HT1080 (cell line): ENCODE measurements around the gene SAP30L. TPM values are rescaled to one million over a fixed set of nuclear protein-coding genes. Genes with fewer than 3 reads are reported as not detected.

Experiments used
- DNase-seq: peaks from one replicate; pipeline ENCODE4 v3.0.0-alpha.2; 2015; ENCODE audit warnings: low read depth
- polyA plus RNA-seq, 2 experiments: library from polyadenylated mRNA; depleted of rRNA; stranded (reverse); fragments of >200 nt; gene quantifications; 2 replicates each; pipeline ENCODE4 v1.2.3, GENCODE V29; 2015
- total RNA-seq: library from RNA; depleted of rRNA; stranded (reverse); fragments of >200 nt; shearing (Covaris generic); gene quantifications from 2 replicates; pipeline ENCODE4 v1.2.3, GENCODE V29; 2014; rRNA removed

Gene SAP30L
- total RNA-seq = 40.4 and 49.5 TPM in 2 replicates
- polyA plus RNA-seq (2015; cell fraction: cytosol; rRNA removed) = 10.4 and 12.1 TPM in 2 replicates
- 22.1 and 22.9 TPM in 2 replicates for polyA plus RNA-seq (2015; cell fraction: nucleus; rRNA removed)

DNA sequence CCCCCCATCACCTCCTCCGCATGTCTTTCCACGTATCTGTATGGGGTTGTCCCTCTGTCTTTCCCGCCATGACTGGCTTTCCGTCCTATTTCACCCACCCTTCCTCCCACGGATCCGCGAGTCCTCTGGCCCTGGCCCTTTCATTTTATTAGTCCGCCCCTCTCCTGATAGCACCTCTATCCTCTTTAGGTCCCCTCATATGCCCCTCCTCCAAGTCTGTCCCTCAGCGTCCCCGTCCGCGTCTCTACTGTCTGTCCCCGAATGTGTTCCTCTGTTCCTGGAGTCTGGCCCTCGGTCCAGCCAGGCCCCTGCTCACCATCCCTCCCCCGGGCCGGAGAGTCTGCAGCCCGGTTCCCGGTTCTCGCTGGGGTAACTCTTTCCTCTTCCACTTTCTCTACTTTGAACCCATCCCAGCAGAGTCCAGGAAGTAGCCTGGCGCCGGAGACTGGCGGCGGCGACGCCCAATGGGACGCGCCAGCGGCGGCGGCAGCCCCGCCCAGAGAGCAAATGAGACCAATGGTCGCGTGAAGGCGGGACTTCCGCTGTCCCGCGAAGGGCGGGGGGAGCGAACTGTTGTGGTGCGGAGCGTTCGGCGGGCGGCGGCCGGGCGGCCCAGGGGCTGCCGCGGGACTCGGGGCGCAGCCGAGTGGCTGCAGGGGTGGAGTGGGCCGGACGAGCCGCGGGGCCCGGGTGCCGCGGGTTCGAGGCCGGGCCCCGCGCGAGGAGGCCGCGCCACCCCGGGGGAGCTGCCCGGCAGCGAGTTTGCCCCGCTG, at the start of gene SAP30L:
TSS of gene SAP30L (plus strand) at position 576 of the 773 bp plus-strand sequence. CDS start 608 bp downstream, outside the sequence.
- DNase-seq = peak; percentile 97

GRCh38 chr5:154396128-154396527, 49.7 kb upstream of the SAP30L start:
- DNase-seq = no peak

DNA sequence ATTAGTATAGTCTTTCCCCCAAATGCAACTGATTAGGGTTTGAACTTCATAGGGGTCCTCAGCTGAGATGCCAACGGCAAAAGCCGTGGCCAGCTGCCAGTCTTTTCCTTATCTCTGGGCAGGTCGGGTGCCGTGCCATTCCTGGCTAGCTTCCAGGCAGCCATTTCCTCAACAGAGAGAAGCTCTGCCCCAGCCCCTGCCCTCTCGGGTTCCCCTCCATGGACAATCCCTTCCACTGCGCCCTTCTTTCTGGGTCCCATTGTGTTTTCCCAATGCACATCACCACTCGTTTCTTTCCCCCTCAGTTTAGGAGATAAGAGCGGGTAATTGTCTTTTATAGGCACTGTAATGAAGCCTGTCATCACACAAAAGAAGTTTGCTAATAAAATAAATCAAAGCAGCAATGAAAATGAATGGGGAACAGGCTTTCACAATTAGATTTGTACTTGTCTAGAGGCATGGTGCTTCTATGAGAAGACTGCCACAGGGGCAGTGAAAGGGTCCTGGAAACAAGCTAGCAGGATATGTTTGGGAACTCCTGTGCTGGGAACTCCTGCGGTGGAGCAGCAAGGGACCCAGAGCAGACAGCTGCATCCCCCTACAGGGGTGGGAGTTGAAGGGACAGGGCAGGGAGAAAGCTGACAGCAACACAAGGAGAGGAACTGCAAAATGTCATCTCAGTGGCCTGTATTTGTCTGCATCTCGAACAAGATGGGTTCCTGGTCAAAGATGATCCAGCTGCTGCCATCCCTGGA, 48.0 kb upstream of the SAP30L start:
- DNase-seq = no peak

- DNase-seq = no peak
These were observed 45.1 kb upstream of the SAP30L start for GRCh38 chr5:154400678-154401077.

DNA sequence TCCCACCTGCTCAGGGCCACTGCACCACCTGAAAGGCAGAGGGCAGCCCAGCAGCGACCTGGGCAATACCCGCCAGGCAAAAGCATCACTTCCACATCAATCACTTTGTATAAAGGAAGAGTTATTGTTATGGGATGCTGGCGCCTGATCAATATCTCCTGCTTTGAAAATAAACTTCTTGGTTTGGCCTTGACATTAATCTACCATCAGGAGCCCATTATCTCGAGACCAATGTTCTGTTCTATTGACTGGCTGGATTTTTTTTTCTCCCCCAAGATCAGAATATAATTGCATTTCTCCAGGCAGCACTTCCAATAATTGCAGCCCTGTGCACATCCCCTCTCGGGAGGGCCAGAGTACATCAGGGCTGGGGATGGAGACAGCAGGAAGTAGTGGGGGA, 44.4 kb upstream of the SAP30L start:
- no peak for DNase-seq

- DNase-seq = no peak
These were observed 43.9 kb upstream of the SAP30L start for GRCh38 chr5:154401931-154402330.

- DNase-seq = no peak
These were observed 43.2 kb upstream of the SAP30L start for GRCh38 chr5:154402611-154403010.

GRCh38 chr5:154403234-154403633, 42.6 kb upstream of the SAP30L start:
- DNase-seq = peak; percentile 10

DNA sequence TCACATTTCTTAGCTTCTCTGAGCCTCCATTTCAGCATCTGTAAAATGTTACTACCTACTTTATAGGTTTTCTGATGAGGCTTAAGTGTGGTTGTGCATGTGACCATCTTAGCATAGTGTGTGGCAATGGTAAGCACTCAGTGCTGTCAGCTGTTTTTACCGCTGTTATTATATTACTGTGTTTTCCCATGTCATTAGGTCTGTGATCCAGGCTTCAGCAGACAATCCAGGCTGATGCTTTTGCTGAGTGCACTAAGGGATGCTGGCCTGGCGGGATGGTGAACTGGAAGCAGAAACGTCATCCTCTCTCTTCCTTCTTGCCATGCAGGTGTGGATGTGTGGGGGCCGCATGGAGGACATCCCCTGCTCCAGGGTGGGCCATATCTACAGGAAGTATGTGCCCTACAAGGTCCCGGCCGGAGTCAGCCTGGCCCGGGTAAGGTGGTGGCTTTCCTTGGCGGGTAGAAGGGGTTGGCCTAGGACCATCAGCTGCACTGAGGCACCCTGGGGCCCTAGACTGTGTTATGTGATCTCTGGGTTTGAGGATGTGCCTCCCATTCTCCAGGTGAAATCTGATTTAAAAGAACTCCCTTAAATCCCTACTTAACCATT, 41.9 kb upstream of the SAP30L start:
- DNase-seq = no peak

DNA sequence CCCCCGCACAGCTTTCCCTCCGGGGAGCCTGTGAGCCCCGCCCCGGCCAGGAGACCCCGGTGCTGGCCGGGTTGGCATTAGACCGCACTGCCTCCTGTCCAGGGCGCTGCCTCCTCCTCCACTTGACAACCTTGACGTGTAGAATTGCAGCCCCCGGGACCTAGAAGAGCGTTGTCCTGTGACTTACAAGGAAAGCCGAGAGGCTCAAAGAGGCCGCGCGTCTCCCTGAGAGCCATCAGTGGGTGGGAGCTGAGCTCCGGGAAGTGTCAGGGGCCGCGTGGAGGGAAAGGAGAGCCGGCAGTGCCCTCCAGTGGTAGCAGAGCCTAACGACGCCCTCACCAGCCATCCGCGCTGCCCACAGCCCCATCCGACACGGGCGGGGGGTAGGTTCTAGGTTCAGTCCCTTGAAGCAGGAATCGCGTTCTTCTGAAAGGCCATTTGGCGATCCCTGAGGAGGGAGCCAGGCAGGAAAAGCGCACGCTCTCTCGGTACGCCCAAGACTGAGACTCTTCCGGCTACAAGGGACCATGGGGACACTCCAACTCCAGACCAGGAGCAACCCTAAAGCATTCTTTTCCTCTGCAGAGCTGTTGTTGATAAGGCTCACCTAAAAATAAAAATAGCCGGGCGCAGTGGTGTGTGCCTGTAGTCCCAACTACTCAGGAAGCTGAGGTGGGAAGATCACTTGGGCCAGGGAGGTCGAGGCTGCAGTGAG, 40.6 kb upstream of the SAP30L start:
- peak; percentile 74 for DNase-seq

DNA sequence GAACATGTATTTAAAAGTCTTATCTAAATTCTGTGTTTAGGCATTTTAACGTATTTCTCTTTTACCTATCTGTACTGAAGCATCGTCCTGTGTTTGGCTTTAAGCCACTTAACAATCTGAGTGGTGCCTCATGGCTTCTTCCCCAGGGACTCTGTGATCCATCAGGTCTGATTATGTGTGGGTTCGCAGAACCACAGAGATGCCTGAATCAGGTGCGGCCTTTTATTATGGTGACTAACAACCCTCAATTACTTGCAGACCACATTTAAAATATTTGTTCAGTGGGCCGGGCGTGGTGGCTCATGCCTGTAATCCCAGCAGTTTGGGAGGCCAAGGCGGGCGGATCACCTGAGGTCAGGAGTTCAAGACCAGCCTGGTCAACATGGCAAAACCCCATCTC, 39.6 kb upstream of the SAP30L start:
- peak; percentile 27 for DNase-seq

DNA sequence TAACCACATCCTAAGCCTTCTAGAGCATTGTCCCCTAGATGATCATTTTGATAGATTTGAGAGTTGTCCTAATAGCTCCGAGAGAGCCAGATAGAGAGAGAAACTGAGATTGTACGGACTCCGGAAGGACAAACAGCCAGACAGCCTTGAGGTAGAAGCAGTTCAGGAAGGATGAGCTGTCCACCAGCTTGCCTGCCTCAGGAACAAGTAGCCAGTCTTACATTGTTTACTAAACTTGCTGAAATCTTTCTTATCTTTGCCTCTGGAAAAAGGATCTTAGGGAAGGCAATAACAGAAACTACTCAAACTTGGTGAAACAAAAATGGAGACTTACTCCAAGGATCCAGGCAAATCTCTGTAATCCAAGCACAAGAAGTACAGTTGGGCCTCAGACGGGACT, 39.0 kb upstream of the SAP30L start:
- no peak for DNase-seq

GRCh38 chr5:154408811-154409210, 37.0 kb upstream of the SAP30L start:
- no peak for DNase-seq

DNA sequence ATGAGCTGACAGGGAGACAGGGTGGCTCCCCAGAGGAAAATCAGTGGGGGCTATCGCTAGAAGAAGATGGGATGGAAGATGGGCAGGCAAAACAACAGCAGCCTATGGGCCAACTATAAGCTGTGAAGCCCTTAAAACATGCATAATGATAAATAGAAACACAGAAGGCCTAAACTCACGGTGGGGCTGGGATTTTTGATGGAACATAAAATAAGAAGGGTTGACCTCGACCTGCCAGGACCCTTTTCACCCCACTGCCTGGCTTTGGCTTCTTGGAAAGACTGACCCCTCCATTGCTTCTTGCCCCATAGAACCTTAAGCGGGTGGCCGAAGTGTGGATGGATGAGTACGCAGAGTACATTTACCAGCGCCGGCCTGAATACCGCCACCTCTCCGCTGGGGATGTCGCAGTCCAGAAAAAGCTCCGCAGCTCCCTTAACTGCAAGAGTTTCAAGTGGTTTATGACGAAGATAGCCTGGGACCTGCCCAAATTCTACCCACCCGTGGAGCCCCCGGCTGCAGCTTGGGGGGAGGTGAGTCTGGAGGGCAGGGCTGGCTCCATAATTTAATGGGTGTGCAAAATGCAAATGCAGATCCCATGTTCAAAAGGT, 36.5 kb upstream of the SAP30L start:
- DNase-seq = no peak

GRCh38 chr5:154410008-154410407, 35.8 kb upstream of the SAP30L start:
- no peak for DNase-seq

DNA sequence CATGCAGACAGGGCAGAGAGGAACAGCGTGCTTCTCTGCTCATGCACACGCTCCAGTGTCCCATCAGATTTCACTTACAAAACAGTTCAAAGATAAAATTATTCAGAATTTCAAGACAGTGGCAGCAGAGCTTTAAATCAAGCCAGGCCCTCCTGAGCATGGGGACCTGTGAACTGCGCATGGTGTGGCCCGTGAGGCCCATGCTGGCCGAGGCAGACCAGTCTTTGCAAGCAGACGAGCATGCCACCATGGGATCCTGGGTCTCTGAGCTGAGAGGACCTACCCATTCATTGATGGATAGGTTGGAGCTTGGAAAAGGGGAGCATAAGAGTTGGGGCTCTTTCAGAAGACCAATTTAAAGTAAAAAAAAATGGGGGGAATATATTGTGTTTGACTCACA, 35.0 kb upstream of the SAP30L start:
- no peak for DNase-seq

DNA sequence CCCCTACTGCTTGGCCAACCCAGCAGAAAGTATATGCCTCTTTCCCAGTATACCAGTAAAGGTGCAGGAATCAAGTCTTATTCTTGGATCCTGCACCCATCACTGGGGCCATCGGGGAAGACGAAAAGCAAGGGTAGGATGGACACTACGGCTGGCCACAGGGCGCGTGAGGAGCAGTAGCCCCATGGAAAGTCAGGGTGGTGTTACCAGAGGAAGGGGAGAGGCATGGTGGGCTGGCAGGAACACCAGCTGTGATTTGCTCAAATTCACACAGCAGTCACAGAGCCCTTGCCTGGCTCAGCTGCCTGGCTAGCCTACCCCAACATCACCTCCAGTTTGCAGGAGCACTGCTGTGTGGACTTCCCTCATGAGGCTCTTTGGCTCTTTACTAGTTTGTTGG, 34.5 kb upstream of the SAP30L start:
- no peak for DNase-seq

DNA sequence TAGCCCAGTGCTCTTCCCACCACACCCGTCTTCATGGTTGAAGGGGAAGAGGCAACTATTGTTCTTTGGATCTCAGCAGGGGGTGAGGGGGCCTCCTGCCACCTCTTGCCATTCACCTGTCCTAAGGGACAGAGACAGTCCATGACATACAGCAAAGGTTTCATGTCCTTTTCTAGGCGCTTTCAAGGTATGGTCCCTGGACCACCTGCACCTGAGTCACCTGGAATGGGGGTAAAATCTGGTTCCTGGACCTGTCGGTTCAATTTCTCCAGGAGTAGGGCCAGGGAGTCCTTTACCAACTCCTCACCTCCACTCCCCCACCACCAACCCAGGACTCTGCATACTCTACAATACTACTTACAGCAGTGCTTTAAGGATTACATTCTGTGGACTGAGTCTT, 33.5 kb upstream of the SAP30L start:
- DNase-seq = no peak

GRCh38 chr5:154412925-154413324, 32.9 kb upstream of the SAP30L start:
- DNase-seq = no peak

GRCh38 chr5:154415114-154415513, 30.7 kb upstream of the SAP30L start:
- DNase-seq = no peak

- no peak for DNase-seq
These were observed 27.4 kb upstream of the SAP30L start for GRCh38 chr5:154418344-154418820.
